Subcutaneous adipose tissue (tissue), 4 donors: Measurements from ENCODE around the gene NTN1. TPM values are rescaled to one million over a fixed set of nuclear protein-coding genes. Genes with fewer than 3 reads are reported as not detected.

ENCODE experiments used
- total RNA-seq, 4 donors: library from RNA; depleted of rRNA; stranded (reverse); fragments of >200 nt; gene quantifications; one replicate each; pipeline ENCODE4 v1.1.0, GENCODE V29; 2016
- TF ChIP-seq, protein P1 (sequence below): fragments of 450-650 bp; IDR thresholded peaks from one replicate; pipeline ENCODE4 v1.5.1; 2016; ENCODE audit warnings: low read depth, mild to moderate bottlenecking, control low read depth, antibody characterized with exemption, moderate library complexity

The NTN1 gene
- total RNA-seq, 4 donors from 2014 or later, result 0.85 to 7.9 (median 3.2) TPM

DNA sequence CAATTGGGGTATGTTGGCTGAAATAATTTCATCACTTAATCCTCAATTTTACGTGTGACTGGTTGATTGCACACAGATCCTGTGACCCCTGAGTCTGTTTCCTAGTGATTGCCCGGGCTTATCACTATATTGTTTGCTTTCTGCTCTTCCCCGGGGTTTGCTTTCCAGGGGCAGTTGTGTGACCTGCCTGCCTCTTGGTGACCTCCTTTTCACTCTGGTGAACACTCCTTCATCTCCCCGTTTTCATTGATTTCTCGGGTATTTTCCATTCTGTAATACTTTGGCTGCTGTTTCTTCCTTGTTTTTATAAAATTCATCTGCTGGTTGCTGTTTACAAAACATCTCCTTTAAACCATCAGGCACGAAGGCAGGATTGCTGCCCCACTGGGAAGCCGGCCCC lies 36.0 kb downstream of the NTN1 start:
- TF ChIP-seq, protein P1, sequence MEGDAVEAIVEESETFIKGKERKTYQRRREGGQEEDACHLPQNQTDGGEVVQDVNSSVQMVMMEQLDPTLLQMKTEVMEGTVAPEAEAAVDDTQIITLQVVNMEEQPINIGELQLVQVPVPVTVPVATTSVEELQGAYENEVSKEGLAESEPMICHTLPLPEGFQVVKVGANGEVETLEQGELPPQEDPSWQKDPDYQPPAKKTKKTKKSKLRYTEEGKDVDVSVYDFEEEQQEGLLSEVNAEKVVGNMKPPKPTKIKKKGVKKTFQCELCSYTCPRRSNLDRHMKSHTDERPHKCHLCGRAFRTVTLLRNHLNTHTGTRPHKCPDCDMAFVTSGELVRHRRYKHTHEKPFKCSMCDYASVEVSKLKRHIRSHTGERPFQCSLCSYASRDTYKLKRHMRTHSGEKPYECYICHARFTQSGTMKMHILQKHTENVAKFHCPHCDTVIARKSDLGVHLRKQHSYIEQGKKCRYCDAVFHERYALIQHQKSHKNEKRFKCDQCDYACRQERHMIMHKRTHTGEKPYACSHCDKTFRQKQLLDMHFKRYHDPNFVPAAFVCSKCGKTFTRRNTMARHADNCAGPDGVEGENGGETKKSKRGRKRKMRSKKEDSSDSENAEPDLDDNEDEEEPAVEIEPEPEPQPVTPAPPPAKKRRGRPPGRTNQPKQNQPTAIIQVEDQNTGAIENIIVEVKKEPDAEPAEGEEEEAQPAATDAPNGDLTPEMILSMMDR, result no peak

DNA sequence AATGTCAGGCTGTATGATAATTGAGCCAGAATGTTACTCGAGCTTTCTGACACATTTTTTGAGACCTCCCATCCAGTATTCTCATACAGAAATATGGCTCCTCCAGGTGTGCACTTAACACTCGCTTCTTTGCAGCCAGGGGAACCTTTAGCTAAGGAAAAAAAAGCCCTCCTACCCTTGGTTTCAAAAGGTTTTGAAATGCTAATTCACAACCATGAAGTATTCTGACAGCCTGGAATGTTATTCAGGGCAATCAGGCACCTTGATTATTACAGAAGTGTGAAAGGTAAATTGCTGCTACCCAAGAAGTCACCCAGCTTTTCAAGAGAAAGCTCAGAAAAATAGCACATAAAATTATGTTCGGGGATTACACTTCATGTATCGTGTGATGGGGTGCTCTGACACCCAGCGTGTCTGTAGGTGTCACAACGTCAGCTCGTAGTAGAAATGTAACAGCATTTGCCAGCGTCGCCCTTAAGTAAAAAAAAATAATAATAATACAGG lies 41.1 kb downstream of the NTN1 start:
- TF ChIP-seq, protein P1, result no peak

DNA sequence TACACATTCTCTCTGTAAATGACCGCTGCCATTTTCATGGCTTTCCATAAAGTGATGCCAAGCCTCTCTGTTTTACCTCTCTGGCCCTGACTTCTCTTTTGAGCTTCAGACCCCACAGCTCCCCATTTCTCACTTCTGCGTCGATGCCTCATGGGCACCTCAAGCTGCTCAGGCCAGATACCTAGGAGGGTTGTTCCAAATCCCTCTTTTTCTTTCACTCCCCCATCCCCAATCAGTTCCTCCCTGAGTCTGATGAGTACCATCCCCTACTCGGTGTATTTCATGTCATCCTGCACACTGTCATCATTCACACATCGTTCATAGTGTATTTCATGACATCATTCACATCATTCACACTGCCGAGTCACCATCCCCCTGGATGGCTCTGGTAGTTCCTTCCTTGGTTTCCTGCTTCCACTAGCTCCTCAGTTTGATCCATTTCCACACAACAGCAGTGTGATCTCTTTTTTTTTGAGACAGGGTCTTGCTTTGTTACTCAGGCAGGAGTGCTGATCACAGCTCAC lies 43.1 kb downstream of the NTN1 start:
- TF ChIP-seq, protein P1, result no peak

DNA sequence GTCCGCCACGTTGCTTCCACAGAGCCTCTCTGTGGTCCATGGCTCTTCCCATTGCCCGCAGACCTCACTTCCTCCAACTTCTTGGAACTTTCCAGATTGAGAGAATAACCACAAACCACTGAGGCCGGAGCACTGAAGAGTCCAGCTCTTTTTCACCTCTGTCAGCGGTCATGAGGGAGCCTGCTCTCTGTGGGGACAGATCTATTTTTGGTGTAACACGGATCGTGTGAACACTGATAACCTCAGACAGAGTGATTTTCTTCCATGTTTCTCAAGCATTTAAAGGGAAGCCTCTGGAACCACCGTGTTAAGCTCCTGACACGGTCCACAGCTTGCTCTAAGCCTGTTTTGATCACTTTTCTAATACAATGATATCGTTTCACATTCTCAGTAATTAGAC lies 49.7 kb downstream of the NTN1 start:
- TF ChIP-seq, protein P1, result no peak

DNA sequence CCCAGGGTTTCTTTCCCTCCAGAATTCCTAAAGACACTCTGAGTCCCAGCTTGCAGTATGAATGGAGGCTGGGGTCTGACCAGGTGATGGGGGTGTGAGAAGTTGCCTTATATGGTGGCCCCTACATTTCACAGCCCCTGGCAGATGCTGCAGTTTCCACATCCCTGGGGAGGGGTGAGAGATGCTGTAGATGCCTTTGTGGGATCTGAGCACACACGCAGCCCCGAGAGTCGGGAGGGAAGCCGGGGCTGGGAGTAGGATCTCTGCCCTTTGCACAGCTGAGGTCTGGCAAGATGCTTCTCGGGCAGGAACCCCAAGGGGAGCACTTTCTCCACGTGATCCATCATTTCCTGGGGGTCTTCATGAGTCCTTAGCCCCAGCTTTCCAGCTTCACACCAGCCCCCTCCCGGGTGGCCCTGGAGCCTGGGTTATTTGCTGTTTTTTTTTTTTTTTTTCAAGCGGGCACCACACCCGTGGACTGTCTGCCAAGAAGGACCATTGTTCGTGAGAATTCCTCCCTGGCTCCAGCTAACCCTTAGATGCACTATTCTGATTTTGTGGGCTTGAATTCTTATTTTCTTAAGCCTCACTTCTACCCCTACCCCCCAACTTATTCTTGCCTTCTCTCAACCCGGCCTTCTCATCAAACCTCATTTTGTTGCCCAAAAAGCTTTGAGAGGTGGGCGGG lies 50.6 kb downstream of the NTN1 start:
- TF ChIP-seq, protein P1, result no peak

DNA sequence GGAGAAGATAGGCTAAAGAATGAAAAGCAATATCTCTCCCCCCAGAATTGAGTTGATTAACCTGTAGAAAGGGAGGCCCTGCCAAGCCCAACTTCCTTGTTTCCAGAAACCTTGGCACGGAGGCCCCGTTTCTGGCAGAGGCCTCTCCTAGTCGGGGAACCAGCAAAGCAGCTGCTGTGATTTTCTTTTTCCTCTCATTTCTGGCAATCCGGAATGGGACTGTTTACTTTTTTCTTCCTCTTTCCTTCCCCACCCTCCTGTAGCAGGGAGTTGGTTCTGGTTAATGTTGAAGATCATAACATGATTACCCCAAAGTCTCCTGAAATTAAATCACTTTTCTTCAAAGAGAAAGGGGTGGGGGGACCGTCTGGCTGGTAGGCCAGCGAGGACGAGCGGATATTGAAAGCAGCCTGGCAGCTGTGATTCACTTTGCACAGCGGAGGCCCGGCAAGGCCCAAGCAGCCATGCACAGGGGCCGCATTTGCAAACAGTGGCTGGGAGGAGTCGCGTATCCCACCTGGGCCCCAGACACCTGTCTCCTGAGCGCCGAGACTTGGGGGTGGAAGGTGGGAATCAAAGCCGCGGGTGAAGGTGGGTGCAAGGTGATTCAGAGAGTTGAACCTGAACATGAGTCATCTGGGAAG lies 51.5 kb downstream of the NTN1 start:
- TF ChIP-seq, protein P1, result no peak

DNA sequence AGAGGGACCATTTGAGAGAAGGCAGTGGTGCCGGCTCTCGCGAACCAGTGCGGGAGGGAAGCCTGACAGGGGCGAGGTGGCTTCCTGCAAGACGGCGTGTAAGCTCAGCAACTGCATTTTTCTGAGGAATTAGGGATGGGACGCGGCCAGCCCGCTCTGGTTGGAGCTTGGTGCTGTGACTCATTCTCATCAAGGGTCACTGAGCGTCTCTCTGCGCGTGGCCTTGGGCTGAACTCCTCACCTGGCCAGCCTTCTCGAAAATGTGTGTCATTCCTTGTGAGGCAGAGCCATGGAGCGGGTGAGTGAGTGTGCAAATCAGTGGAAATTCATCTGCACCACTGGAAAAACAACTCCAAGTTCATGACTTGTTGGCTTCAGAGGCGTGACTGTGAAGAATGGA lies 52.8 kb downstream of the NTN1 start:
- TF ChIP-seq, protein P1, result no peak
